ENCODE measurements around the gene PLCL2.
A peak's percentile ranks its signal among the peaks of the same experiment; 100 is the strongest.

The PLCL2 gene

GRCh38 chr3:17014284-17014683, 129.5 kb downstream of the PLCL2 start:
- DNase-seq = no peak

GRCh38 chr3:17014709-17015108, 130.0 kb downstream of the PLCL2 start:
- no peak for DNase-seq

GRCh38 chr3:17021614-17022013, 136.9 kb downstream of the PLCL2 start:
- no peak for DNase-seq

- DNase-seq = peak; percentile 52
Measured at GRCh38 chr3:17023006-17023664, 138.4 kb downstream of the PLCL2 start.

- peak; percentile 21 for DNase-seq
Measured at GRCh38 chr3:17025594-17026139, 140.9 kb downstream of the PLCL2 start.

- DNase-seq = no peak
Measured at GRCh38 chr3:17027318-17027717, 142.6 kb downstream of the PLCL2 start.

GRCh38 chr3:17028363-17028762, 143.6 kb downstream of the PLCL2 start:
- DNase-seq = no peak

- DNase-seq = no peak
Measured at GRCh38 chr3:17030438-17030837, 145.7 kb downstream of the PLCL2 start.

- DNase-seq = no peak
Measured at GRCh38 chr3:17030956-17031652, 146.3 kb downstream of the PLCL2 start.

- no peak for DNase-seq
Measured at GRCh38 chr3:17032407-17033034, 147.8 kb downstream of the PLCL2 start.

GRCh38 chr3:17033516-17034168, 148.9 kb downstream of the PLCL2 start:
- no peak for DNase-seq

GRCh38 chr3:17035033-17035432, 150.3 kb downstream of the PLCL2 start:
- no peak for DNase-seq

GRCh38 chr3:17035966-17036365, 151.2 kb downstream of the PLCL2 start:
- DNase-seq = no peak

- DNase-seq = no peak
Measured at GRCh38 chr3:17038141-17038540, 153.4 kb downstream of the PLCL2 start.

GRCh38 chr3:17038900-17039553, 154.3 kb downstream of the PLCL2 start:
- DNase-seq = no peak

GRCh38 chr3:17039594-17039993, 154.8 kb downstream of the PLCL2 start:
- DNase-seq = no peak

GRCh38 chr3:17040322-17040989, 155.7 kb downstream of the PLCL2 start:
- DNase-seq = no peak

GRCh38 chr3:17040990-17041377, 156.2 kb downstream of the PLCL2 start:
- DNase-seq = no peak

GRCh38 chr3:17044855-17045254, 160.1 kb downstream of the PLCL2 start:
- no peak for DNase-seq

GRCh38 chr3:17045705-17046104, 160.9 kb downstream of the PLCL2 start:
- no peak for DNase-seq

- DNase-seq = no peak
Measured at GRCh38 chr3:17046623-17047022, 161.9 kb downstream of the PLCL2 start.

- DNase-seq = no peak
Measured at GRCh38 chr3:17047162-17047561, 162.4 kb downstream of the PLCL2 start.
